LNCAP (cell line): ENCODE measurements around the gene LRRC26.

ENCODE experiments used
- CTCF ChIP-seq: fragments of 450-650 bp; IDR thresholded peaks from 2 replicates; pipeline ENCODE4 v1.5.1; 2017; ENCODE audit warnings: mild to moderate bottlenecking

Gene LRRC26

GRCh38 chr9:137191245-137191644 is 21.4 kb upstream of the LRRC26 start:
- TF ChIP-seq CTCF, result no peak

GRCh38 chr9:137190315-137190856 is 20.5 kb upstream of the LRRC26 start:
- peak; percentile 38; the same call in 1 of the 2 replicates for TF ChIP-seq CTCF

GRCh38 chr9:137189297-137190295 is 19.7 kb upstream of the LRRC26 start:
- no peak for TF ChIP-seq CTCF

- TF ChIP-seq CTCF, result peak; percentile 43; the same call in 1 of the 2 replicates
Measured at GRCh38 chr9:137188490-137189296, 18.8 kb upstream of the LRRC26 start, which contains the start of the genes ANAPC2 and SSNA1. Gene ANAPC2 (minus strand): TSS chr9:137188560. CDS start chr9:137188532, 28 bp downstream. Gene SSNA1 (plus strand): TSS chr9:137188676. CDS start chr9:137188727, 51 bp downstream.

- no peak for TF ChIP-seq CTCF
Measured at GRCh38 chr9:137188086-137188489, 18.2 kb upstream of the LRRC26 start.

- TF ChIP-seq CTCF, result no peak
Measured at GRCh38 chr9:137187386-137187785, 17.5 kb upstream of the LRRC26 start.

- no peak for TF ChIP-seq CTCF
Measured at GRCh38 chr9:137186385-137186784, 16.5 kb upstream of the LRRC26 start.
